ENCODE data around the gene ITGA8.

DNA sequence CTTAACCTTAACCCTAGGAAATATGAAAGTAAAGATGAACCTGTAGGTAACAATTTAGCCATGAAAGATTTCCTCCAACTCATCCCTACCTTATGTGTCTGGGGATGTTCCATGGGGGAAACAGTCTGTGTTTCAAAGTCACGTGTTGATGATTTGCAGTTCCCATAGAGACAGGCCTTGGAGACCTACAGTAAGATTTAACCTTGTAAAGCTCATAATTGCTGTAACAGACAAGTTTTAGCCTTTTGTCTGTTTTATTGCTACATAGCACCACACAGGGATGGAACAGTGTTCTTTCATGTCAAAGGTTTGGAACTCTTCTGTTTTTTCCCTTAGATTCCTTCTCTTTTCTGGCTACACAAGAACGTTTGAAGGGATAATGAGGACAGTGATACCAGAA lies 35.2 kb upstream of the ITGA8 start:
- TF ChIP-seq NFE2L2 (IDR thresholded peaks at IDR 0.05; ENCODE audit: low read depth, low read length) = no peak
- TF ChIP-seq RAD21 (IDR thresholded peaks at IDR 0.05; ENCODE audit: low read length) = no peak
- TF ChIP-seq, protein P1, sequence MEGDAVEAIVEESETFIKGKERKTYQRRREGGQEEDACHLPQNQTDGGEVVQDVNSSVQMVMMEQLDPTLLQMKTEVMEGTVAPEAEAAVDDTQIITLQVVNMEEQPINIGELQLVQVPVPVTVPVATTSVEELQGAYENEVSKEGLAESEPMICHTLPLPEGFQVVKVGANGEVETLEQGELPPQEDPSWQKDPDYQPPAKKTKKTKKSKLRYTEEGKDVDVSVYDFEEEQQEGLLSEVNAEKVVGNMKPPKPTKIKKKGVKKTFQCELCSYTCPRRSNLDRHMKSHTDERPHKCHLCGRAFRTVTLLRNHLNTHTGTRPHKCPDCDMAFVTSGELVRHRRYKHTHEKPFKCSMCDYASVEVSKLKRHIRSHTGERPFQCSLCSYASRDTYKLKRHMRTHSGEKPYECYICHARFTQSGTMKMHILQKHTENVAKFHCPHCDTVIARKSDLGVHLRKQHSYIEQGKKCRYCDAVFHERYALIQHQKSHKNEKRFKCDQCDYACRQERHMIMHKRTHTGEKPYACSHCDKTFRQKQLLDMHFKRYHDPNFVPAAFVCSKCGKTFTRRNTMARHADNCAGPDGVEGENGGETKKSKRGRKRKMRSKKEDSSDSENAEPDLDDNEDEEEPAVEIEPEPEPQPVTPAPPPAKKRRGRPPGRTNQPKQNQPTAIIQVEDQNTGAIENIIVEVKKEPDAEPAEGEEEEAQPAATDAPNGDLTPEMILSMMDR (conservative IDR thresholded peaks at IDR 0.05; ENCODE audit: low read depth, low read length) = no peak
- TF ChIP-seq POLR2A (IDR thresholded peaks at IDR 0.05; ENCODE audit: low read depth, low read length) = no peak
- no peak for TF ChIP-seq CEBPB (IDR thresholded peaks at IDR 0.05; ENCODE audit: low read depth, low read length)
- TF ChIP-seq MAZ (IDR thresholded peaks at IDR 0.05; ENCODE audit: borderline replicate concordance, low read depth, low read length) = no peak
- TF ChIP-seq, protein P2, sequence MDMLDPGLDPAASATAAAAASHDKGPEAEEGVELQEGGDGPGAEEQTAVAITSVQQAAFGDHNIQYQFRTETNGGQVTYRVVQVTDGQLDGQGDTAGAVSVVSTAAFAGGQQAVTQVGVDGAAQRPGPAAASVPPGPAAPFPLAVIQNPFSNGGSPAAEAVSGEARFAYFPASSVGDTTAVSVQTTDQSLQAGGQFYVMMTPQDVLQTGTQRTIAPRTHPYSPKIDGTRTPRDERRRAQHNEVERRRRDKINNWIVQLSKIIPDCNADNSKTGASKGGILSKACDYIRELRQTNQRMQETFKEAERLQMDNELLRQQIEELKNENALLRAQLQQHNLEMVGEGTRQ (IDR thresholded peaks at IDR 0.05; ENCODE audit: low read depth, low read length) = no peak
- TF ChIP-seq, protein P3, sequence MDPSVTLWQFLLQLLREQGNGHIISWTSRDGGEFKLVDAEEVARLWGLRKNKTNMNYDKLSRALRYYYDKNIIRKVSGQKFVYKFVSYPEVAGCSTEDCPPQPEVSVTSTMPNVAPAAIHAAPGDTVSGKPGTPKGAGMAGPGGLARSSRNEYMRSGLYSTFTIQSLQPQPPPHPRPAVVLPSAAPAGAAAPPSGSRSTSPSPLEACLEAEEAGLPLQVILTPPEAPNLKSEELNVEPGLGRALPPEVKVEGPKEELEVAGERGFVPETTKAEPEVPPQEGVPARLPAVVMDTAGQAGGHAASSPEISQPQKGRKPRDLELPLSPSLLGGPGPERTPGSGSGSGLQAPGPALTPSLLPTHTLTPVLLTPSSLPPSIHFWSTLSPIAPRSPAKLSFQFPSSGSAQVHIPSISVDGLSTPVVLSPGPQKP (IDR thresholded peaks at IDR 0.05; ENCODE audit: borderline replicate concordance, low read depth, low read length) = no peak
- no peak for TF ChIP-seq MAFK (IDR thresholded peaks at IDR 0.05; ENCODE audit: low read depth, low read length)
- no peak for TF ChIP-seq RCOR1 (IDR thresholded peaks at IDR 0.05; ENCODE audit: insufficient replicate concordance, low read length)
- no peak for TF ChIP-seq BHLHE40 (IDR thresholded peaks at IDR 0.05; ENCODE audit: low read depth, low read length)
- no peak for TF ChIP-seq MXI1 (IDR thresholded peaks at IDR 0.05; ENCODE audit: borderline replicate concordance, low read depth, low read length)
- no peak for TF ChIP-seq SMC3 (IDR thresholded peaks at IDR 0.05; ENCODE audit: low read depth, low read length)
